GM19035 (cell line): ENCODE results near the gene TRUB2.
"Not testable (repeated sequence)": the region's sequence is repeated elsewhere in the genome, so short reads cannot be mapped to it uniquely, and the experiment has no call there.

Experiments used
- ATAC-seq: cut with Tn5 transposase; IDR thresholded peaks from one replicate; pipeline ENCODE4 v1.9.1; 2021; ENCODE audit not compliant: unreplicated experiment

TRUB2 gene

DNA sequence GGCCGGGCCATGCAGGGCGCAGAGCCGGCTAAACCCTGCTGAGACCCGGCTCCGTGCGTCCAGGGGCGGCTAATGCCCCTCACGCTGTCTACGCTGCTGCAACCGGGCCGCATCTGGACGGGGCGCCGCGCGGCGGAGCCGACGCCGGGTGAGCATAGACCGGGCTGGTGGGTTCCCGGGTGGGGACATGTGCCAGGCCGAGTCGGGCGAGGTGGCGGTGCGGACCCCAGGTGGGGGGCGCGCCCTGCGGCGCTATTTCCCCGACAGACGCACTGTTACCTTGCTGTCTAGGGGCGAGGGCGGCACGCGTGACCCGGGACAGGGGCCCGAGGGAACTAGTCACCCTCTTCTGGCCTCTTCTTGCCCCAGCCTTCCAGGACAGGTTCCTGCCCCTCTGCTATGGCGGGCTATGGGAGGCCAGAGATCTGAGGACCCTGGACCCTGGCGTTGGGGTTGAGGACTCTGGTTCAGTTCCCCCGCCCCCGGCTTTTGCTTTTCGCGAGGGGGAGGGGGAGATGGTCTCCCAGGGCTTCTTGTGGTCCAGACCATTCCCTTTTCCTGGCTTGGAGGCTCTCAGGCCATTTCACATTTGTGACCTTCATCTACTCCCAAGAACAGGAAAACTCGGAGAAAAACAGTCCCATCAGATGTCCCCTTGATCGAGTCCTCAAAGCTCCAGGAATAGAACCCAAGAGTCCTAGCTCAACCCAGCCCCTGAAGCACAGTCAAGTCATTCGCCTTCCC is 18.6 kb upstream of the TRUB2 start:
- ATAC-seq, result peak; percentile 39

DNA sequence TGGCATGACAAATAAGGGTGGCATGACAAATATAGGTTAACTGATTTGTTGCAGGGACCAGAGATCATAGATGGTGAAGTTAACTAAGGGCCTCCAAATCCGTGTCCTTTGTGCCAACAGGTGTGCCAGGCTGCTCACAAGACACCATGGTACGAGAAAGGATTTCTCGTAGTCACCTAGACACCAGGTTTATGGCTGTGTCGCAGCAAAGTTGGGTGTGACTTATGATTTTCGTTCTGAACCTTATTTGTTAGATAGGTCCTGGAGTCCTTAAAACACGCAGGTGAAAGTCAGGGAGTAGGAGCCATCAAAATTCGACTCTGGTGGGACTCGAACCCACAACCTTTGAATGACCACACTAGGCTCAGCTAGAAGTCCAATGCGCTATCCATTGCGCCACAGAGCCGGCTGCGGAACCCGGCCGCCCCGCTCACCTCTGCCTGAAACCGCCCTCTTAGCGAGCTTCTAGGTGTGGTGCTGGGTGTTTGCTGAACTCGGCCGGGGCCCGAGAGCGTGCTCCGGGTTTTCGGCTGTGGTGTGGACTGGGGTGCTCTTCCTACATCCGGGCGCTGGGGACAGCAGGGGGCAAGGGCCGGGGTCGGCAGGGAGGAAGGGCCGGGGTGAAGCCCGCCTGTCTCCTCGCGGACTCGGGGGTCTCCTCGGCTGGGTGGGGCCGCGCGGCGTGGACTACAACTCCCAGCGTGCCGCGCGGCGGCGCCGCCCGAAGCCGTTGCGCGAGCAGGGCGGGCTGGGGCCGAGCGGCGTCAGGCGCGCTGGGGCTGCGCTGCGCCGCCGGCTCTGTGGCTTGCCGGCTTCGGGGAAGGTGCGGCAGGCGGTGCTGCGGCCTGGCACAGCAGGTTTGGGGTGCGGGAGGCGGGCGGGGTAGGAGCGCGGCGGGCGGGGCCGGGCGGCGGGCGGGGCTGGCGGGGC is 17.8 kb upstream of the TRUB2 start, which contains the start of gene SLC27A4:
TSS of gene SLC27A4 (plus strand) at position 767 of the 930 bp plus-strand sequence. CDS start 2,606 bp downstream, outside the sequence.
- ATAC-seq, result peak; percentile 87

DNA sequence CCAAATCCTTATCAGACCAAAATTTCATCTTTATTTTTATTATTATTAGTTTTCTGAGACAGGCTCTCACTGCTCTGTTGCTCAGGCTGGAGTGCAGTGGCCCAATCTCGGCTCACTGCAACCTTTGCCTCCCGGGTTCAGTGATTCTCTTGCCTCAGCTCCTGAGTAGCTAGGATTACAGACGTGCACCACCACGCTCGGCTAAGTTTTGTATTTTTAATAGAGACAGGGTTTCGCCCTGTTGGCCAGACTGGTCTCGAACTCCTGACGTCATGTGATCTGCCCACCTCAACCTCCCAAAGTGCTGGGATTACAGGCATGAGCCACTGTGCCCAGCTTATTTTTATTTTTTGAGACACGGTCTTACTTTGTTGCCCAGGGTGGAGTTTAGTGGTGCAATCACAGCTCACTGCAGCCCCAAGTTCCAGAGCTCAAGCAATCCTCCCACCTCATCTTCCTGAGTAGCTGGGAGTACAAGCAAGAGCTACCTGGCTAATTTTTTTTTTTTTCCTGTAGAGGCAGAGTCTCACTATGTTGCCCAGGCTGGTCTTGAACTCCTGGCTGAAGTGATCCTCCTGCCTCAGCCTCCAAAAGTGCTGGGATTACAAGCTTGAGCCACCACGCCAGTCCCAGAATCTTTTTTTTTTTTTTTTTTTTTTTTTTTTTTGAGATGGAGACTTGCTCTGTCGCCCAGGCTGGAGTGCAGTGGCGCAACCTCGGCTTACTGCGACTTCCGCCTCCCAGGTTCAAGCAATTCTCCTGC is 16.8 kb upstream of the TRUB2 start:
- not testable (repeated sequence) for ATAC-seq

DNA sequence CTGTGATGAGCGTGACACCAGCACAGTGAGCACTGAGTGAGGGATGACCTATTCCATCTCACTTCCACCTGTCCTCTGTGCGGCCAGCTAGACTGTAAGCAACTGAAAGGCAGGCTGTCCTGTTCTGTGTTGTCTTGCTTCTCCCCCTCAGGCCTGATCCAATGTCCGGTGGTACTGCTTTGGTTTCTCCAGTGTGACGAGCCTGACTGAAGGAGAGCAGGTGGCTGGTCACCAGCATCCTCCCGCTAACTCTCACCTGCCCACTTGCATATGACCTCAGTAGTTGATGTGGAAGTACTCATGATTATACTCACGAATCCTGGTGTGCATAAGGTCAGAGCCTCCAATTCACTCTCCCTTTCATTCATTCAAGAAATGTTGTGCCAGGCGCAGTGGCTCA is 15.7 kb upstream of the TRUB2 start:
- no peak for ATAC-seq

DNA sequence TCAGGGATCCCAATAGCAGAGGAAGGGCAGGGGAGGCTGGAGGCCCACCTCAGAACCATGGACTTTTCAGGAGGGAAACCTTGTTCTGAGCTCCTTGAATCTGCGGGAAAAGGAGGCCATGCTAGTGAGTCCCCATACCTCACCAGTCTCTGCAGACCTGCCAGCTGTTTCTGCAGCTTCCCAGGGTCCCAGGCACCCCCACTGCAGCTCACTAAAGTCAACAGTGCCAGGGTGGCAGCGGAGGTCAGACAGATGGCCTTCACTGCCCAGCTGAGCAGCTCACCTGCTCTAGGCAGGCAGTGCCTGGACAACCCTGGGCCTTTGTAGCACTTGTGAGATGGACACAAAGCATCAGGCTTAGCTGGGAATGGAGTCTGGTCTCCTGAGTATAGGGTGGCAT is 13.7 kb upstream of the TRUB2 start:
- ATAC-seq, result no peak

DNA sequence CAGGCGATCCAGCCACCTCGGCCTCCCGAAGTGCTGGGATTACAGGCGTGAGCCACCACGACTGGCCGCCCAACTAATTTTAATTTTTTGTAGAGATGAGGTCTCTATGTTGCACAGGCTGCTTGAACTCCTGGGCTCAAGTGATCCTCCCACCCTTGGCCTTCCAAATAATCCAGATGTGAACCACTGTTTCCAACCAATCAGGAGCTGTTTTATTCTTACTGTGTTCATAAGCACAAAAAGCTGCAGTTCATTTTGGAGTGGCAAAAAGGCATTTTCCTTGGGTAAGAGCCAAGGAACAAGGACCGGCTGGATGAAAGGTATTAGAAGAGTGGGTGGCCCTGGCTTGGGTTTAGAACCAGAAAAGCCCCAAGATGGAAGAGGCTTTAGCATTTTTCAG is 12.9 kb upstream of the TRUB2 start:
- no peak for ATAC-seq

DNA sequence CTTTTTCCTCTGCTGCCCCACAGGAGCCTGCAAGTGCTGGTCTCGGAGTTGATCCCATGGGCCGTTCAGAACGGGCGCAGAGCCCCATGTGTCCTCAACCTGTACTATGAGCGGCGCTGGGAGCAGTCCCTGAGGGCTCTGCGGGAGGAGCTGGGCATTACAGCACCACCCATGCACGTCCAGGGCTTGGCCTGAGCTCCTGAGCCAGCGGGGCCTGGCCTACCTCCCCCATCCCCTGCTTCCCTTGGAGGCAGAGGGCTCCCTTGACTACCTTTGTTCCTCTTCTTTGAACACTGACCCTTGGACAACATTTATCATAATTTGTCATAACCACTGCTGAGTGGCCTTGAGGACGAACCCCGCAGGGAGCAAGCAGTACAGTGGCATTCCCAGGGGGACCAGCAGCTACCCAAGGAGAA is 11.2 kb upstream of the TRUB2 start:
- ATAC-seq, result no peak

DNA sequence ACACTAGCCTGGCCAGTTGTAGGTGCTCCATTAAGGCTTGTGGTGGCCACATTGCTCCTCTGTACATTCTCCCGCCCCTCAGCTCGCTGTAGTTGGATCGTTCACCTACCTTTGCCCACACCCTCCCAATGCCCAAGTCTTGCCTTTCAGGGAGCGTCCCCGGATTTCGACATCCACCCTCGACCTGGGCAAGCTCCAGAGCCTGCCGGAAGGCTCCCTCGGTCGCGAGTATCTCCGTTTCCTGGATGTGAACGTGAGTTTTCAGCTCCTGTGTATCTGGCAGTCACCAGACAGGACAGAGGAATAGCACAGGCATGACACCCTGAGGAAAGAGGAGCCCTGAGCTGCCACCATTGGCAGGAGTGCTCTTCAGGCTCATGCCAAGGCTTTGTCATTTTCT is 3.4 kb upstream of the TRUB2 start:
- no peak for ATAC-seq

DNA sequence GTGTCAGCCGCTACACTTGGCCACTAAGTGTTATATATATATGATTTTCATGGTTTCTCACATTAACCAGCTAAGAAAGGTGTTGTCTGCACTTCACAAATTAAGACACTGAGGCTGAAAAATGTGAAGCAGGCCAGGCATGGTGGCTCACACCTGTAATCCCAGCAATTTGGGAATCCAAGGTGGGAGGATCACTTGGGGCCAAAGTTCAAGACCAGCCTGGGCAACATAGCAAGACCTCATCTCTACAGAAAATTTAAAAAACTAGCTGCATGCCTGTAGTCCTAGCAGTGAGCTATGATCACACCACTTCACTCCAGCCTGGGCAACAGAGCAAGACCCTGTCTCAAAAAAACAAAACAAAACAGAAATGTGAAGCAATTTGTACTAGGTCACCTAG is 2.2 kb upstream of the TRUB2 start:
- no peak for ATAC-seq

DNA sequence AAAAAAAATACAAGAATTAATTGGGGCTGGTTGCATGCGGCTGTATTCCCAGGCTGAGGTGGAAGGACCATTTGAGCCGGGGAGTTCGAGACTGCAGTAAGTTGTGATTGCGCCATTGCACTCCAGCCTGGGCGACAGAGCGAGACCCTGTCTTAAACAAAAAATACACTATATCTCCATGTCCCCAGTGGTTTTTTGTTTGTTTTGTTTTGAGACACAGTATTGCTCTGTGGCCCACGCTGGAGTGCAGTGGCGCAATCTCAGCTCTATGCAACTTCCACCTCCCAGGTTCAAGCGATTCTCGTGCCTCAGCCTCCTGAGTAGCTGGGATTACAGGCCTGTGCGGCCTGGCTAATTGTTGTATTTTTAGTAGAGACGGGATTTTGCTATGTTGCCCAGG is 1.5 kb upstream of the TRUB2 start:
- ATAC-seq, result no peak

DNA sequence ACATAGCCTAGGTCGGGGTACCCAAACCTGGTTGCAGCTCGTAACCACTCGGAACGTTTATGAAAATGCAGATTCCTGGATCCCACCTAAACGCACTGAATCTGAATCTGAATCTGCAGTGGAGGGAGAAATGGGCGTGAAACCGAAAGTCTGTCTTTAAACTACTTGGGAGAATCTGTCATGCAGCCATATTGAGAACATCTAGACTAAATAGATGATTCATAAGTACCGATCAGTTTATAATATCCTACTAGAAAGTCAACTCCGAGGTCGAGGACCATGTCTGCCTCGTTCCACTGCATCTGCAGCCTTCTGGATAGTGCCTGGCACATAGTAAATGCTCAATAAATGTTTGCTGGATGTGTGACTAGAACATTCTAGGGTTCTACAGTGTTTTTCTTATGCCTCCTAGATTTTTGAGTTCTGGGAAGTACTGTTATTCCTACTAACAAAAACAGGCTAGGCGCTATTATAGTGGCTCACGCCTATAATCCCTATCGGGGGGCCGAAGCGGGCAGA is 1.0 kb upstream of the TRUB2 start:
- ATAC-seq, result no peak

DNA sequence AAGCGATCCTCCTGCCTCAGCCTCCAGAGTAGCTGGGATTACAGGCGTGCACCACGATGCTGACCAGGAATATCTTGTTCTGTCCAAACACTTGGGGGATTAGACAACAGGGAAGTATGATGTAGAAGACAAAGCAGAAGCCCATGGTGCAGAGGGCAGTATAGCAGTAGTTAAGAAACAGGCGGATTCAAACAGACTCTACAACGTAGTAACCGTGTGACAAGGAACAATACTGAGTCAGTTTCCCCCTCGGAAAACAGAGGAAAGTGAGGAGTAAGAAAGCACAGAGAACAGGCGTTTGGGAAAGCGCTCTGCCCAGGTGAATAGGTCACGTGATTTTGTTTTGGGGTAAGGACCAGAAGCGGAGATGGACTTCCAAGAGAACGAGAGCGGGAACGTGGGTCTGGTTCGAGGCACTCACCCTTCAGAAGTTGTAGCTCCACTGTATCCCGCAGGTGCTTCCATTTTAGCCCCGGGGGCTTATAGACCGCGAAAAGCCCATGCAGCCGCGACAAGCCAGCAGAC is 306 bp downstream of the TRUB2 start:
- ATAC-seq, result peak; percentile 12

DNA sequence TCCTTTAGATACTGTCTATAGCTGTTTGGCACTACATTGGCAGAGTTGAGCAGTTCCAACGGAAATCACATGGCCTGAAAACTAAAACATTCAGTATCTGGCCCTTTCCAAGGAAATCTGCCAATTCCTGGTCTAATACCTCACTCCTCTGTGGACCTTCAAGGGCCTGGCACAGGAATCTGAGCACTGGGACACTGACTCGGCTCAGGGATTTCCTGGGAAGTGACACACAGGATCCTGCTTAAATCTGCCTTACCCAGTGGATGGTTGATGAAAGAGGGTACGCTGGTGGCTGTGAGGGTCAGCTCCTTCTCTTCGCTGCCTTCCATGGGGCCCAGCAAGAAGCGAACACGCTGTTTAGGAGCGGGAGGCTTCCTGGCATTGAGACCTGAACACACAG is 904 bp downstream of the TRUB2 start:
- ATAC-seq, result no peak

DNA sequence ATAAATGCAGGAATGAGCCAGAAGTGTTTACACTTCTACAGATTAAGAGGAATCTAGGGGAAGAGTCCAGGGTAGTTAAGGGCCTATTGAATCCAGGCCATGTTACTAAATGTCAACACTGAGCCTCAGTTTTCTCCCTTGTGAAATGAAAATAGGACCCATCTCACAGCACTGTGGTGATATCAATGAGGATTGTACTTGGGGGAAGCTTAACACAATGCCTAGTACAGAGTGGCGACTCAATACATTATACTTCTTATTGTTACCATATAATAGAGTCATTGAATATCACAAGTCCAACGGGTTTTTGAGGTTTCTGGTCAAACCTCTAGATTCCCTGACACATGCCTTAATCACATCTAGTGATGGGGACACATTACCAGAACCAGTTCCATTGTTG is 4.6 kb downstream of the TRUB2 start:
- ATAC-seq, result no peak

DNA sequence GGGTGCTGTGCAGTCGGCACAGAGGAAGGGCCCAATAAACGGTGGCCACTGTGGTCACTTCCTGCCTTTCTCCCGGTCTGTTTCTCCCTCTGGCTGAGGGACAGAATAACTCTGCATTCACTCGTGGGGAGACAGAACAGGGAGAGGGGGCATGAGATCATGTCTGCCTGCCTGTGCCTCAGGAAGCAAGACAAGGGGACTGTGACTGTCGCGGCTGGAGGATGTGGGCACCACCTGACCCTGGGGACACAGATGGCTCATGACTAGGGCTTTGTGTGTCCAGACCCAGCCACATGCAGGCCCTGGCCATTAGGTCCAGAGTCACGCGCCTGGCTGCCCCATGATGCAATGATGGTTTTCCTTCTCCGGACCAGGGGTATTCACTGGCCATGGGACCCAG is 5.8 kb downstream of the TRUB2 start:
- ATAC-seq, result no peak

DNA sequence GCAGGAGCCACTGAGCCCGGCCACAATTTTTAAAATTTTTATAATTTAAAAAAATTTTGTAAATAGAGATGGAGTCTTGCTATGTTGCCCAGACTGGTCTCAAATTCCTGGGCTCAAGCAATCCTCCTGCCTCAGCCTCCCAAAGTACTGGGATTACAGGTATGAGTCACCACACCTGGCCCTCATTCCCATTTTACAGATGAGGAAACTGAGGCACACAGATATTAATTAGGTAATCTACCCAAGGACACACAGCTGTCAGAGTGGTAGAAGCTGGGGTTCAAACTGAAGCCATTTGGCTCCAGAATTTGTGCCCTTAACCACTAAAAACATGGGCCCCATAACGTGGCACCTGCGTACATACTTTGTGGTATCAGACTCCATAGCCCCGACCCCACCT is 7.5 kb downstream of the TRUB2 start:
- ATAC-seq, result no peak

DNA sequence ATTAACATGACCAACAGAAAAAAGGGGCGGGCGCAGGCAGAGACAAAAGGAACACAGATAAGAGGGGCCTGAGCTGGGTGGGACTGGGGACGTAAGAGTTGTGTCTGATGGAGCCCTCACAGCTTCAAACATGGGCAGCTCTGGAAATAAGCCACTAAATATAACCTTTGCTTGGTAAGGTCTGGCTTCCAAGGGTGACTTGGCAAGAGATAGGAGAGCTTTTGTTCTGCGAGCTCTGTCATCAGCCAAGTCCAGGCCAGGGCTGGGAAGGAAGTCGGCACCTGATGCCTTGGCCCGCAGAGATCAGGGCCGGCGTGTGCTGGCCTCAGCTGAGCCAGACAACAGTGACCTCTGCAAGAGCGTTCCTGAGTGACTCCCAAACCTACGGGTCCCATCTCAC is 11.8 kb downstream of the TRUB2 start:
- ATAC-seq, result no peak

DNA sequence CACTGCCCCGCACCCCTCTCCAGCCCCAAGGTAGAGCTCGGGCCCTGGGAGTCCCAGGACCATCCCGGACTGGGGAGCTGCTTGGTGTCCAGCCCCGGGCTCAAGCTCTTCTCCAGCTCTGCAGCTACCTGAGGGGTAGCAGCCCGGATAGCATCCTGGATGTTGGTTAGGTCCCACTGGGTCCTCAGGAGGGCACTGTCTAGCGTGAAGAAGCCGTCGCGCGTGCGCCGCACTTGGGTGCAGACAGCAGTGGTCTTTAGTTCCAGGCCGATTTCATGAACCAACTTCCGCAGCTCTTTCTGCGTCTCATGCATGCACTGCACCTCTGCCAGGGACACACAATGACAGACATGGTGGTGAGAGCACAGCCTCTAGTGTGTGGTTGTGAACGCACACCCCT is 12.7 kb downstream of the TRUB2 start:
- ATAC-seq, result no peak

DNA sequence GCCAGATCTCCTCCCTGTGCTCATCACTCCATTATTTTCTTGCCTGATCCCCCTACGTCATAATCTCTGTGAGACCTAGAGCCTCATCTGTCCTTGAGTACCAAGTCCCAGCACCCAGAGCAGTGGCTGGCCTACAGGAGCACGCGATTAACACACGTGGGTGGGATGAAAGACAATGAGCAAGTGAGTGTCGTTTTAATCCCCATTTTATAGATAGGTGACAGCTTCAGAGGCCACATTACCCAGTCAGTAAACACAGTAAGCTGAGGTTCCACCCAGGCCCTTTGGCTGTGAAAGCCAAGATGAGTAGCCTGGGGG is 17.3 kb downstream of the TRUB2 start:
- no peak for ATAC-seq

DNA sequence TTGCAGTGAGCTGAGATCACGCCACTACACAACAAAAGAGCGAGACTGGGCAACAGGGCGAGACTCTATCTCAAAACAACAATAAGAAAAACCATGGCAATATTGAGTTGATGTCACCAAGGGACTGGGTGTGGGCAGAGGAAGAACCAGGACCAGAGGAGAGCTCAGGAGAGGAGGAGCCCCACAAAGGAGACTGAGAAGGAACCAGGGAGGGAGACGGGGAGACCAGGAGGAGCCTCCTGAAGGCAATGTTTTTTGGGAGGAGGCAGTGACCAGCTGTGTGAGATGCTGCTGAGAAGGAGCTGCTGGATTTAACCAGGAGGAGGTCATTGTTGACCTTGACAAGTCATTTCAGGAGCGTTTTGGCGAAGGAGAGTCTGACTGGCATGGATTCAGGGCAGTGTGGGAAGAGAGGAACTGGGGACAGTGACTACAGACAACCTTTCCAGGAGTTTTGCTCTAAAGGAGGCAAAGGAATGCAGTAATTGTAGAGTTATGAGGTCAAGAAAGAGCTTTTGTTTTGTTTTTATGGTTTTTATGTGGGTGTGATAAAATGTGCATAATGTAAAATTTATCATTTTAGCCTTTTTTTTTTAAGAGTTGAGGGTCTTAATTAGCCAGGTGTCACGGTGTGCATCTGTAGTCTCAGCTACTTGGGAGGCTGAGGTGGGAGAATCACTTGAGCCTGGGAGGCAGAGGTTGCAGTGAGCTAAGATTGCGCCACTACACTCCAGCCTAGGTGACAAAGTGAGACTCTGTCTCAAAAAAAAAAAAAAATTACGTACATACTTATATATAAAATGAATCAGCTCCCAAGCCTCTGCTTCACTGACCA is 17.9 kb downstream of the TRUB2 start:
- ATAC-seq, result no peak
